IMR-90 (cell line): Measurements from ENCODE around the gene SIAH3. TPM values are rescaled to one million over a fixed set of nuclear protein-coding genes. Genes with fewer than 3 reads are reported as not detected.

Experiments
- ATAC-seq: fragments of 200-7000 bp; cut with Tn5 transposase; 2 replicates; pipeline ENCODE4 v1.9.1; 2020; ENCODE audit warnings: low read depth, mild to moderate bottlenecking, moderate library complexity
- BruUV-seq: library from RNA; stranded (reverse); fragments of 400-500 nt; replicated peaks from 2 replicates; lab custom pipeline; 2021; lab: Mats Ljungman, UMichigan
- CTCF ChIA-PET: fragments of 300-600 bp; formaldehyde crosslinking; extraction: SDS; loops from one replicate; lab custom pipeline; 2021; ENCODE audit warnings: antibody characterized with exemption; lab: Yijun Ruan, JAX
- POLR2A ChIA-PET: fragments of 300-600 bp; sonication (Branson Sonifier 250); formaldehyde crosslinking; loops from one replicate; lab custom pipeline; 2022; ENCODE audit warnings: antibody characterized with exemption; ENCODE audit not compliant: unreplicated experiment; lab: Charles Lee
- DNase-seq: peaks from one replicate; pipeline ENCODE4 v3.0.0; 2013
- H2AFZ ChIP-seq: replicated peaks from 2 replicates; pipeline ENCODE3; 2013; ENCODE audit warnings: low read length, mild to moderate bottlenecking; ENCODE audit not compliant: poor library complexity
- H2AK5ac ChIP-seq: 2 replicates; pipeline ENCODE4 v1.6.1; 2013; ENCODE audit warnings: low read depth, low read length, inconsistent platforms
- H2AK9ac ChIP-seq: replicated peaks from 2 replicates; pipeline ENCODE3; 2013; ENCODE audit warnings: mild to moderate bottlenecking, low read depth, low read length, moderate library complexity; ENCODE audit not compliant: poor library complexity
- H2BK120ac ChIP-seq: 2 replicates; pipeline ENCODE4 v1.6.1; 2013; ENCODE audit warnings: low read depth, low read length, inconsistent platforms
- H2BK15ac ChIP-seq: 3 replicates; pipeline ENCODE4 v1.6.1; 2013; ENCODE audit warnings: low read depth, low read length, inconsistent platforms
- H2BK20ac ChIP-seq: 2 replicates; pipeline ENCODE4 v1.6.1; 2013; ENCODE audit warnings: low read depth, mild to moderate bottlenecking, inconsistent platforms, low read length, moderate library complexity
- H2BK5ac ChIP-seq: 2 replicates; pipeline ENCODE4 v1.6.1; 2013; ENCODE audit warnings: mild to moderate bottlenecking, low read depth, low read length, inconsistent platforms; ENCODE audit not compliant: poor library complexity, severe bottlenecking
- H3K14ac ChIP-seq: replicated peaks from 2 replicates; pipeline ENCODE4 v1.6.1; 2013; ENCODE audit warnings: low read depth, low read length, inconsistent platforms
- H3K18ac ChIP-seq: 2 replicates; pipeline ENCODE4 v1.6.1; 2013; ENCODE audit warnings: low read depth, low read length, control low read depth
- H3K23ac ChIP-seq: 2 replicates; pipeline ENCODE4 v1.6.1; 2013; ENCODE audit warnings: low read depth, low read length, inconsistent platforms
- H3K27ac ChIP-seq: 2 replicates; pipeline ENCODE4 v1.5.1; 2013; ENCODE audit warnings: mild to moderate bottlenecking, control low read depth, low read length; ENCODE audit not compliant: insufficient read depth
- H3K27me3 ChIP-seq: 2 replicates; pipeline ENCODE4 v1.6.1; 2013; ENCODE audit warnings: low read length; ENCODE audit not compliant: control insufficient read depth, insufficient read depth
- H3K36me3 ChIP-seq: 2 replicates; pipeline ENCODE4 v1.6.1; 2013; ENCODE audit warnings: low read length, mixed read lengths; ENCODE audit not compliant: control insufficient read depth, insufficient read depth
- H3K4ac ChIP-seq: 2 replicates; pipeline ENCODE4 v1.6.1; 2013; ENCODE audit warnings: low read depth, low read length, inconsistent platforms
- H3K4me1 ChIP-seq: 2 replicates; pipeline ENCODE4 v1.6.1; 2013; ENCODE audit warnings: low read length, mixed read lengths; ENCODE audit not compliant: control insufficient read depth, insufficient read depth
- H3K4me2 ChIP-seq: 2 replicates; pipeline ENCODE4 v1.6.1; 2013; ENCODE audit warnings: low read depth, mild to moderate bottlenecking, control low read depth, low read length, moderate library complexity
- H3K4me3 ChIP-seq: 2 replicates; pipeline ENCODE4 v1.5.1; 2013; ENCODE audit warnings: low read depth, mild to moderate bottlenecking, control low read depth, low read length, moderate library complexity; ENCODE audit not compliant: insufficient read depth
- H3K56ac ChIP-seq: 2 replicates; pipeline ENCODE4 v1.6.1; 2013; ENCODE audit warnings: low read length, inconsistent platforms; ENCODE audit not compliant: insufficient read depth; ENCODE audit errors: extremely low read depth
- H3K79me1 ChIP-seq, 2 experiments: 2 replicates each; pipeline ENCODE4 v1.6.1; 2013; ENCODE audit warnings: low read length in 2 of 2, inconsistent platforms in 1 of 2, low read depth in 1 of 2
- H3K9ac ChIP-seq: 2 replicates; pipeline ENCODE4 v1.6.1; 2013; ENCODE audit warnings: low read depth, low read length, control low read depth
- H3K9me1 ChIP-seq: 2 replicates; pipeline ENCODE4 v1.6.1; 2013; ENCODE audit warnings: low read length, inconsistent platforms; ENCODE audit not compliant: insufficient read depth
- H3K9me3 ChIP-seq: 2 replicates; pipeline ENCODE4 v1.6.1; 2013; ENCODE audit warnings: low read length; ENCODE audit not compliant: control insufficient read depth, insufficient read depth
- H4K20me1 ChIP-seq: 2 replicates; pipeline ENCODE4 v1.6.1; 2013; ENCODE audit warnings: low read length, inconsistent platforms; ENCODE audit not compliant: insufficient read depth
- H4K5ac ChIP-seq: 2 replicates; pipeline ENCODE4 v1.6.1; 2013; ENCODE audit warnings: mild to moderate bottlenecking, low read depth, low read length, control low read depth
- H4K8ac ChIP-seq, 2 experiments: 2 replicates each; pipeline ENCODE4 v1.6.1; 2013; ENCODE audit warnings: low read depth in 2 of 2, low read length in 2 of 2, control low read depth in 1 of 2, inconsistent platforms in 1 of 2
- H4K91ac ChIP-seq: 2 replicates; pipeline ENCODE4 v1.6.1; 2013; ENCODE audit warnings: low read depth, low read length, inconsistent platforms; ENCODE audit not compliant: insufficient read depth
- BHLHE40 ChIP-seq: fragments of 150-350 bp; IDR thresholded peaks from 2 replicates; pipeline ENCODE4 v1.6.1; 2016; ENCODE audit warnings: mild to moderate bottlenecking, low read depth, low read length
- CEBPB ChIP-seq: IDR thresholded peaks from 2 replicates; pipeline ENCODE4 v1.6.1; 2012; ENCODE audit warnings: low read depth, low read length, improper control_type of control experiment
- CHD1 ChIP-seq: IDR thresholded peaks from 2 replicates; pipeline ENCODE4 v1.6.1; 2012; ENCODE audit warnings: low read depth, low read length, improper control_type of control experiment
- ELK1 ChIP-seq: fragments of 150-350 bp; IDR thresholded peaks from 2 replicates; pipeline ENCODE4 v1.6.1; 2016; ENCODE audit warnings: low read depth, mild to moderate bottlenecking, low read length, moderate library complexity, borderline replicate concordance
- FOS ChIP-seq: fragments of 150-350 bp; IDR thresholded peaks from 2 replicates; pipeline ENCODE4 v1.6.1; 2016; ENCODE audit warnings: low read depth, low read length
- MAFK ChIP-seq: IDR thresholded peaks from 2 replicates; pipeline ENCODE4 v1.6.1; 2012; ENCODE audit warnings: low read depth, low read length, improper control_type of control experiment
- MAZ ChIP-seq: IDR thresholded peaks from 2 replicates; pipeline ENCODE4 v1.6.1; 2012; ENCODE audit warnings: low read depth, mild to moderate bottlenecking, low read length, improper control_type of control experiment, moderate library complexity, borderline replicate concordance
- MXI1 ChIP-seq: IDR thresholded peaks from 2 replicates; pipeline ENCODE4 v1.6.1; 2012; ENCODE audit warnings: low read depth, mild to moderate bottlenecking, low read length, moderate library complexity, borderline replicate concordance
- NFE2L2 ChIP-seq: fragments of 150-350 bp; IDR thresholded peaks from 2 replicates; pipeline ENCODE4 v1.6.1; 2016; ENCODE audit warnings: low read depth, mild to moderate bottlenecking, low read length
- POLR2A ChIP-seq: IDR thresholded peaks from 2 replicates; pipeline ENCODE4 v1.6.1; 2012; ENCODE audit warnings: mild to moderate bottlenecking, low read depth, low read length
- RAD21 ChIP-seq: IDR thresholded peaks from 2 replicates; pipeline ENCODE4 v1.6.1; 2012; ENCODE audit warnings: low read length, improper control_type of control experiment
- RCOR1 ChIP-seq: IDR thresholded peaks from 2 replicates; pipeline ENCODE4 v1.6.1; 2012; ENCODE audit warnings: mild to moderate bottlenecking, low read length, improper control_type of control experiment; ENCODE audit not compliant: insufficient replicate concordance
- RFX5 ChIP-seq: IDR thresholded peaks from 2 replicates; pipeline ENCODE4 v1.8.0; 2012; ENCODE audit warnings: low read depth, mild to moderate bottlenecking, low read length, moderate library complexity
- SMC3 ChIP-seq: fragments of 150-350 bp; IDR thresholded peaks from 2 replicates; pipeline ENCODE4 v1.6.1; 2016; ENCODE audit warnings: low read depth, mild to moderate bottlenecking, antibody characterized with exemption, low read length, moderate library complexity
- USF2 ChIP-seq: fragments of 150-350 bp; IDR thresholded peaks from 2 replicates; pipeline ENCODE4 v1.6.1; 2017; ENCODE audit warnings: mild to moderate bottlenecking, antibody characterized with exemption, low read length, low read depth
- WGBS, 2 experiments: methylation state at CpG; one replicate each; pipeline versions ENCODE4 v1.1.5 to v1.1.7; 2013; ENCODE audit warnings: missing lambda C conversion rate in 2 of 2; ENCODE audit not compliant: insufficient read length in 1 of 2; ENCODE audit errors: extremely low coverage in 2 of 2; 5-methylcytosine and 5-hydroxymethylcytosine counted together
- dilution Hi-C: fragments of 300-500 bp; cut with HindIII; formaldehyde crosslinking; loops from one replicate; pipeline ENCODE4 v1.14.3; 2018; ENCODE audit warnings: low sequenced_read_pairs; ENCODE audit not compliant: unreplicated experiment
- in situ Hi-C: fragments of 300-500 bp; cut with MboI; formaldehyde crosslinking; loops from 3 replicates; pipeline ENCODE4 v1.14.3; 2019; ENCODE audit warnings: low sequenced_read_pairs, inconsistent platforms, mixed read lengths
- intact Hi-C: fragments of 100-400 bp; cut with micrococcal nuclease; formaldehyde crosslinking; loops from 2 replicates; pipeline ENCODE4 v1.10.0; 2022
- polyA plus RNA-seq, 3 experiments: library from polyadenylated mRNA; depleted of rRNA; stranded (reverse); fragments of >200 nt; gene quantifications; 2 replicates each; pipeline ENCODE4 v1.2.3, GENCODE V29; 2012; ENCODE audit warnings: low replicate concordance in 1 of 3
- total RNA-seq: library from RNA; depleted of rRNA; stranded (reverse); fragments of >200 nt; gene quantifications from 2 replicates; pipeline ENCODE4 v1.2.3, GENCODE V29; 2012
- TF ChIP-seq, protein P1 (sequence below): conservative IDR thresholded peaks from 2 replicates; pipeline ENCODE4 v1.5.1; 2012; ENCODE audit warnings: mild to moderate bottlenecking, low read depth, low read length, improper control_type of control experiment

The SIAH3 gene
- total and polyA plus RNA-seq, 2 of the 4 experiments (the other 2 are of a cell fraction): under 0.01 TPM; not detected in 1

- ATAC-seq (no peak), DNase-seq (no peak)
- Histone ChIP-seq H4K5ac (no peak overlapping the region), H3K9me1 (no peaks in the 10 kb centered on the region), H3K4me3 (no peak overlapping the region), H2AK9ac (no peak overlapping the region), H2AFZ (no peak overlapping the region), H3K23ac (no peak overlapping the region), H3K4me2 (no peak overlapping the region), H3K36me3 (no peaks in the 10 kb centered on the region), H3K9ac (no peak overlapping the region), H3K79me1 (no peaks in the 10 kb centered on the region), H3K56ac (no peak overlapping the region), H3K18ac (no peak overlapping the region), H3K27ac (no peak overlapping the region), H2AK5ac (no peak overlapping the region), H2BK5ac (no peak overlapping the region), H2BK120ac (no peak overlapping the region), H3K4me1 (no peaks in the 10 kb centered on the region), H4K91ac (no peak overlapping the region), H2BK20ac (no peak overlapping the region), H2BK15ac (no peak overlapping the region), H3K4ac (no peak overlapping the region), H3K27me3 (peaks cover 3% of the 10 kb centered on the region), H3K9me3 (no peaks in the 10 kb centered on the region), H4K8ac (no peak overlapping the region), H3K14ac (no peak overlapping the region), H4K20me1 (no peaks in the 10 kb centered on the region)
- intact Hi-C loops (no loop called here), in situ Hi-C loops (no loop called here), dilution Hi-C loops (no loop called here)
- TF ChIP-seq CHD1: no peak
- TF ChIP-seq SMC3: no peak
- no peak for TF ChIP-seq MAZ
- TF ChIP-seq RAD21: no peak
- TF ChIP-seq CEBPB: no peak
- TF ChIP-seq USF2: no peak
- TF ChIP-seq, protein P1, sequence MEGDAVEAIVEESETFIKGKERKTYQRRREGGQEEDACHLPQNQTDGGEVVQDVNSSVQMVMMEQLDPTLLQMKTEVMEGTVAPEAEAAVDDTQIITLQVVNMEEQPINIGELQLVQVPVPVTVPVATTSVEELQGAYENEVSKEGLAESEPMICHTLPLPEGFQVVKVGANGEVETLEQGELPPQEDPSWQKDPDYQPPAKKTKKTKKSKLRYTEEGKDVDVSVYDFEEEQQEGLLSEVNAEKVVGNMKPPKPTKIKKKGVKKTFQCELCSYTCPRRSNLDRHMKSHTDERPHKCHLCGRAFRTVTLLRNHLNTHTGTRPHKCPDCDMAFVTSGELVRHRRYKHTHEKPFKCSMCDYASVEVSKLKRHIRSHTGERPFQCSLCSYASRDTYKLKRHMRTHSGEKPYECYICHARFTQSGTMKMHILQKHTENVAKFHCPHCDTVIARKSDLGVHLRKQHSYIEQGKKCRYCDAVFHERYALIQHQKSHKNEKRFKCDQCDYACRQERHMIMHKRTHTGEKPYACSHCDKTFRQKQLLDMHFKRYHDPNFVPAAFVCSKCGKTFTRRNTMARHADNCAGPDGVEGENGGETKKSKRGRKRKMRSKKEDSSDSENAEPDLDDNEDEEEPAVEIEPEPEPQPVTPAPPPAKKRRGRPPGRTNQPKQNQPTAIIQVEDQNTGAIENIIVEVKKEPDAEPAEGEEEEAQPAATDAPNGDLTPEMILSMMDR: no peak
- TF ChIP-seq ELK1: no peak
- no peak for TF ChIP-seq POLR2A
- TF ChIP-seq RFX5: no peak
- TF ChIP-seq FOS: no peak
- no peak for TF ChIP-seq BHLHE40
- no peak for TF ChIP-seq RCOR1
- TF ChIP-seq MXI1: no peak
- TF ChIP-seq NFE2L2: no peak
- TF ChIP-seq MAFK: no peak
- ChIA-PET POLR2A (no interaction called here), CTCF (no interaction called here)
- BruUV-seq: no TSS peak
- WGBS, 2 experiments: 80% methylated on average over 1 of the region's 5 CpGs; no CpG with 5 or more reads in 1 of the 2 experiments
These were observed 21.4 kb downstream of the SIAH3 start for GRCh38 chr13:45830121-45830520.
